ENCODE measurements around the gene TLN1. TPM values are rescaled to one million over a fixed set of nuclear protein-coding genes. Genes with fewer than 3 reads are reported as not detected.

Gene TLN1
- total and polyA plus RNA-seq, 2 experiments from 2014 or later = 21.5 to 120 TPM

DNA sequence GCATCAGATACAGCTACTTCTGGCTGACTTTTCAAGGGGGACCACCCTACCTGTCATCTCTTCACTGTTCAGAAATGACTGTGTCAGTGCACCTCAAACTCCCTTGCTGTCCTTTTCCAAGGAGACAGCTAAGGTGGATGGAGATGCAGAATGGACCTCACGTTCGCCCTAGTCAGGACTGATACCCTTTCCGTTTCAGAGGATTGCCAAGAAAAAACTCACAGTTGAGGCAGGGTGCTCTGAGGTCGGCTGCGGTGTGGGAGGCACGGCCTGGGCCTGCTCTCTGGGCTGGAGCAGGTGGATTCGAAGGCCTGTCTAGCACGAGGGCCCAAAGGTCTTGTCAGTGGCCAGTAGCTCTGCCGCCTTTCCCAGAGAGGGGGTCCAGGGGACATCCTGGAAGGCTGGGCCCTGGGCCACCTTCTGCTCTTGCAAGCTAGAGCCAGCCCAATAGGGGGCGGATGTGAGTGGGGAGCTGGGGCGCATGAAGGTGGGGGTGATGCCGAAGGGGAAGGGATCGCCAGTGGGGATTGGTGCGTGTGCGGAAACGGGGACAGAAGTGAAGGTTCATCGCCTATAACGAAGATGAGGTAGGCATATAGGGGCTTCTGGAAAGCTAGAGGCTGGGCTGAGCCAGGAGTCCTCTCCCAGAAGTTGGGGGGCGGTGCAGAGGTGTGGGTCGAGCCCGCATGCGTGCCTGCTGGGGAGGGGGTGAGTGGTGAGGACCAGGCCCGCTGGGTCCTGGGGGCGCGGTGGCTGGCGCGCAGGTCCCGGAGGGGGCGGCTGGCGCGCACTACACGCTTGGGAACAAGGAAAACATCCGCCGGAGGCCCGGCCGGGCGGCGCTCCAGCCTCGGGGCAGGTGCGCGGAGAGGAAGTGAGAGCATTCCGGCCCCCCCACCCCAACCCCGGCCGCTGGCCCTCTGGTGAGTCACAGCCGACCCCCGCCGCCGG, 24.6 kb upstream of the TLN1 start:
- peak overlapping the region; percentile 98 for H3K4me3 ChIP-seq
- H3K27ac Mint-ChIP-seq = peak overlapping the region; percentile 98
- no peaks in the 10 kb centered on the region; the same call in 1 of the 3 replicates for H3K9me3 Mint-ChIP-seq
- peaks cover 35% of the 10 kb centered on the region for H3K36me3 Mint-ChIP-seq (ENCODE audit: low read depth)
- H4K20me1 ChIP-seq (replicated peaks; ENCODE audit: insufficient read depth) = peaks cover 3% of the 10 kb centered on the region; the same call in 1 of the 2 replicates
- H3K4me1 ChIP-seq (ENCODE audit: insufficient read depth) = peaks cover 18% of the 10 kb centered on the region
- peaks cover 8% of the 10 kb centered on the region for H3K27me3 Mint-ChIP-seq (ENCODE audit: insufficient read depth, low read depth, poor library complexity)
- H3K36me3 ChIP-seq (ENCODE audit: insufficient read depth) = peaks cover 1% of the 10 kb centered on the region; the same call in 1 of the 2 replicates
- DNase-seq (ENCODE audit: low spot score) (peak; percentile 92), ATAC-seq (peak; percentile 82)
- H3K4me1 Mint-ChIP-seq = peaks cover 30% of the 10 kb centered on the region
- H3K4me3 Mint-ChIP-seq = peak overlapping the region; percentile 94
- H3K9me2 ChIP-seq (ENCODE audit: insufficient read depth) = no peaks in the 10 kb centered on the region
- no peaks in the 10 kb centered on the region for H3K27me3 ChIP-seq (ENCODE audit: insufficient read depth)
- H3F3A ChIP-seq (replicated peaks; ENCODE audit: low read depth) = peaks cover 18% of the 10 kb centered on the region; the same call in 1 of the 2 replicates
- peak overlapping the region; percentile 95; the same call in 1 of the 2 replicates for H2AFZ ChIP-seq
- no peak for TF ChIP-seq EZH2 (IDR thresholded peaks at IDR 0.05; ENCODE audit: low read depth, unreplicated experiment)
- no peak for TF ChIP-seq CREB1 (CRISPR knock-in tag; IDR thresholded peaks at IDR 0.05; ENCODE audit: low read depth)
- TF ChIP-seq, protein P1, sequence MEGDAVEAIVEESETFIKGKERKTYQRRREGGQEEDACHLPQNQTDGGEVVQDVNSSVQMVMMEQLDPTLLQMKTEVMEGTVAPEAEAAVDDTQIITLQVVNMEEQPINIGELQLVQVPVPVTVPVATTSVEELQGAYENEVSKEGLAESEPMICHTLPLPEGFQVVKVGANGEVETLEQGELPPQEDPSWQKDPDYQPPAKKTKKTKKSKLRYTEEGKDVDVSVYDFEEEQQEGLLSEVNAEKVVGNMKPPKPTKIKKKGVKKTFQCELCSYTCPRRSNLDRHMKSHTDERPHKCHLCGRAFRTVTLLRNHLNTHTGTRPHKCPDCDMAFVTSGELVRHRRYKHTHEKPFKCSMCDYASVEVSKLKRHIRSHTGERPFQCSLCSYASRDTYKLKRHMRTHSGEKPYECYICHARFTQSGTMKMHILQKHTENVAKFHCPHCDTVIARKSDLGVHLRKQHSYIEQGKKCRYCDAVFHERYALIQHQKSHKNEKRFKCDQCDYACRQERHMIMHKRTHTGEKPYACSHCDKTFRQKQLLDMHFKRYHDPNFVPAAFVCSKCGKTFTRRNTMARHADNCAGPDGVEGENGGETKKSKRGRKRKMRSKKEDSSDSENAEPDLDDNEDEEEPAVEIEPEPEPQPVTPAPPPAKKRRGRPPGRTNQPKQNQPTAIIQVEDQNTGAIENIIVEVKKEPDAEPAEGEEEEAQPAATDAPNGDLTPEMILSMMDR (conservative IDR thresholded peaks at IDR 0.05; ENCODE audit: low read depth in 2 of 2) = peak; percentile 68 to 78
- TF ChIP-seq POLR2AphosphoS5 (IDR thresholded peaks at IDR 0.05; ENCODE audit: low read depth) = peak; percentile 53
- TF ChIP-seq, protein P2, sequence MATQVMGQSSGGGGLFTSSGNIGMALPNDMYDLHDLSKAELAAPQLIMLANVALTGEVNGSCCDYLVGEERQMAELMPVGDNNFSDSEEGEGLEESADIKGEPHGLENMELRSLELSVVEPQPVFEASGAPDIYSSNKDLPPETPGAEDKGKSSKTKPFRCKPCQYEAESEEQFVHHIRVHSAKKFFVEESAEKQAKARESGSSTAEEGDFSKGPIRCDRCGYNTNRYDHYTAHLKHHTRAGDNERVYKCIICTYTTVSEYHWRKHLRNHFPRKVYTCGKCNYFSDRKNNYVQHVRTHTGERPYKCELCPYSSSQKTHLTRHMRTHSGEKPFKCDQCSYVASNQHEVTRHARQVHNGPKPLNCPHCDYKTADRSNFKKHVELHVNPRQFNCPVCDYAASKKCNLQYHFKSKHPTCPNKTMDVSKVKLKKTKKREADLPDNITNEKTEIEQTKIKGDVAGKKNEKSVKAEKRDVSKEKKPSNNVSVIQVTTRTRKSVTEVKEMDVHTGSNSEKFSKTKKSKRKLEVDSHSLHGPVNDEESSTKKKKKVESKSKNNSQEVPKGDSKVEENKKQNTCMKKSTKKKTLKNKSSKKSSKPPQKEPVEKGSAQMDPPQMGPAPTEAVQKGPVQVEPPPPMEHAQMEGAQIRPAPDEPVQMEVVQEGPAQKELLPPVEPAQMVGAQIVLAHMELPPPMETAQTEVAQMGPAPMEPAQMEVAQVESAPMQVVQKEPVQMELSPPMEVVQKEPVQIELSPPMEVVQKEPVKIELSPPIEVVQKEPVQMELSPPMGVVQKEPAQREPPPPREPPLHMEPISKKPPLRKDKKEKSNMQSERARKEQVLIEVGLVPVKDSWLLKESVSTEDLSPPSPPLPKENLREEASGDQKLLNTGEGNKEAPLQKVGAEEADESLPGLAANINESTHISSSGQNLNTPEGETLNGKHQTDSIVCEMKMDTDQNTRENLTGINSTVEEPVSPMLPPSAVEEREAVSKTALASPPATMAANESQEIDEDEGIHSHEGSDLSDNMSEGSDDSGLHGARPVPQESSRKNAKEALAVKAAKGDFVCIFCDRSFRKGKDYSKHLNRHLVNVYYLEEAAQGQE (IDR thresholded peaks at IDR 0.05; ENCODE audit: unreplicated experiment) = no peak
- TF ChIP-seq, protein P3, sequence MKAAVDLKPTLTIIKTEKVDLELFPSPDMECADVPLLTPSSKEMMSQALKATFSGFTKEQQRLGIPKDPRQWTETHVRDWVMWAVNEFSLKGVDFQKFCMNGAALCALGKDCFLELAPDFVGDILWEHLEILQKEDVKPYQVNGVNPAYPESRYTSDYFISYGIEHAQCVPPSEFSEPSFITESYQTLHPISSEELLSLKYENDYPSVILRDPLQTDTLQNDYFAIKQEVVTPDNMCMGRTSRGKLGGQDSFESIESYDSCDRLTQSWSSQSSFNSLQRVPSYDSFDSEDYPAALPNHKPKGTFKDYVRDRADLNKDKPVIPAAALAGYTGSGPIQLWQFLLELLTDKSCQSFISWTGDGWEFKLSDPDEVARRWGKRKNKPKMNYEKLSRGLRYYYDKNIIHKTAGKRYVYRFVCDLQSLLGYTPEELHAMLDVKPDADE (IDR thresholded peaks at IDR 0.05) = peak; percentile 21; the same call in 1 of the 2 replicates
- TF ChIP-seq ZNF331 (CRISPR knock-in tag; IDR thresholded peaks at IDR 0.05; ENCODE audit: low read depth) = no peak
- TF ChIP-seq STAT1 (IDR thresholded peaks at IDR 0.05; ENCODE audit: unreplicated experiment) = no peak
- TF ChIP-seq ZNF114 (CRISPR knock-in tag; IDR thresholded peaks at IDR 0.05) = no peak
- no peak for TF ChIP-seq EZH2phosphoT487 (IDR thresholded peaks at IDR 0.05; ENCODE audit: unreplicated experiment)
- TF ChIP-seq NANOG (IDR thresholded peaks at IDR 0.05; ENCODE audit: borderline replicate concordance) = no peak
- TF ChIP-seq JUNB (IDR thresholded peaks at IDR 0.05; ENCODE audit: unreplicated experiment) = no peak
- peak overlapping the region; percentile 89 for H3K4me2 ChIP-seq
- H3K27ac ChIP-seq (ENCODE audit: low read depth) = peak overlapping the region; percentile 99
- peaks cover 40% of the 10 kb centered on the region for H3K79me2 ChIP-seq (replicated peaks; ENCODE audit: insufficient read depth)
